IPS DF 4.7 (cell line): Measurements from ENCODE around the gene KRT85.

Source experiments
- DNase-seq: peaks from one replicate; pipeline ENCODE4 v3.0.0-alpha.2; 2013; ENCODE audit warnings: low spot score; ENCODE audit errors: extremely low read depth

Gene KRT85

GRCh38 chr12:52369211-52369610 is 1.9 kb upstream of the KRT85 start:
- DNase-seq, result no peak

- DNase-seq, result no peak
Measured at GRCh38 chr12:52368508-52368907, 1.2 kb upstream of the KRT85 start.

GRCh38 chr12:52367876-52368275 is 595 bp upstream of the KRT85 start:
- DNase-seq, result no peak

GRCh38 chr12:52364901-52365489 is 2.3 kb downstream of the KRT85 start:
- no peak for DNase-seq

GRCh38 chr12:52364061-52364460 is 3.2 kb downstream of the KRT85 start:
- no peak for DNase-seq

GRCh38 chr12:52363111-52363679 is 4.1 kb downstream of the KRT85 start:
- no peak for DNase-seq

- no peak for DNase-seq
Measured at GRCh38 chr12:52362118-52362726, 5.1 kb downstream of the KRT85 start.

GRCh38 chr12:52361553-52361952 is 5.7 kb downstream of the KRT85 start:
- DNase-seq, result no peak

- DNase-seq, result no peak
Measured at GRCh38 chr12:52360663-52361271, 6.5 kb downstream of the KRT85 start.

- DNase-seq, result no peak
Measured at GRCh38 chr12:52360106-52360662, 7.1 kb downstream of the KRT85 start.

GRCh38 chr12:52359621-52360061 is 7.6 kb downstream of the KRT85 start:
- DNase-seq, result no peak

GRCh38 chr12:52358575-52359350 is 8.5 kb downstream of the KRT85 start:
- no peak for DNase-seq

GRCh38 chr12:52356762-52357580 is 10.3 kb downstream of the KRT85 start:
- DNase-seq, result no peak

GRCh38 chr12:52356031-52356761 is 11.1 kb downstream of the KRT85 start:
- DNase-seq, result no peak

- no peak for DNase-seq
Measured at GRCh38 chr12:52355176-52355575, 12.1 kb downstream of the KRT85 start.

GRCh38 chr12:52354200-52354599 is 13.1 kb downstream of the KRT85 start:
- DNase-seq, result no peak

- no peak for DNase-seq
Measured at GRCh38 chr12:52353766-52354165, 13.5 kb downstream of the KRT85 start.

GRCh38 chr12:52352951-52353350 is 14.3 kb downstream of the KRT85 start:
- DNase-seq, result no peak

GRCh38 chr12:52351196-52352059 is 15.9 kb downstream of the KRT85 start:
- no peak for DNase-seq
